CD4-positive, CD25-positive, alpha-beta regulatory T cell (primary cell): ENCODE results near the gene PALLD. TPM values are rescaled to one million over a fixed set of nuclear protein-coding genes. Genes with fewer than 3 reads are reported as not detected.
"Not testable (repeated sequence)": the region's sequence is repeated elsewhere in the genome, so short reads cannot be mapped to it uniquely, and the experiment has no call there.

Experiments
- ATAC-seq, 2 donors: fragments of 150-1000 bp; cut with Tn5 transposase; one replicate each; pipeline ENCODE4 v1.10.0; 2021; ENCODE audit warnings: low read depth in 2 of 2, moderate number of reproducible peaks in 2 of 2, moderate library complexity in 1 of 2
- DNase-seq, 3 donors: peaks; one replicate each; pipeline versions ENCODE4 v3.0.0 to v3.0.0-alpha.2; 2012 to 2022; ENCODE audit warnings: mixed read lengths in 1 of 3
- H3K27ac ChIP-seq: one replicate; pipeline ENCODE4 v1.7.0; 2013; ENCODE audit warnings: mild to moderate bottlenecking, low read length; ENCODE audit not compliant: insufficient read depth, poor library complexity, severe bottlenecking
- H3K27me3 ChIP-seq: one replicate; pipeline ENCODE4 v1.7.0; 2013; ENCODE audit warnings: low read length; ENCODE audit not compliant: control insufficient read depth, insufficient read depth
- H3K36me3 ChIP-seq: one replicate; pipeline ENCODE4 v1.7.0; 2013; ENCODE audit warnings: mild to moderate bottlenecking, low read length, moderate library complexity; ENCODE audit not compliant: control insufficient read depth, insufficient read depth
- H3K4me1 ChIP-seq: 2 replicates; pipeline ENCODE4 v1.7.0; 2013; ENCODE audit warnings: mild to moderate bottlenecking, low read length; ENCODE audit not compliant: insufficient read depth, control insufficient read depth, poor library complexity, severe bottlenecking
- H3K4me3 ChIP-seq: one replicate; pipeline ENCODE4 v1.7.0; 2013; ENCODE audit warnings: low read depth, mild to moderate bottlenecking, low read length, moderate library complexity
- H3K9me3 ChIP-seq, 2 experiments: 1 replicate in 1 of 2; 2 replicates in 1 of 2; pipeline ENCODE4 v1.7.0; 2013; ENCODE audit warnings: low read length in 2 of 2, mild to moderate bottlenecking in 1 of 2, moderate library complexity in 1 of 2; ENCODE audit not compliant: control insufficient read depth in 2 of 2
- H3K27ac Mint-ChIP-seq, 3 donors: one replicate each; pipeline ENCODE4 v1.8.0; 2020 to 2022; ENCODE audit warnings: mild to moderate bottlenecking in 3 of 3, mixed read lengths in 3 of 3, moderate library complexity in 2 of 3
- H3K27me3 Mint-ChIP-seq: one replicate; pipeline ENCODE4 v1.8.0; 2022; ENCODE audit warnings: mild to moderate bottlenecking, mixed read lengths
- H3K36me3 Mint-ChIP-seq: one replicate; pipeline ENCODE4 v1.8.0; 2020; ENCODE audit warnings: mixed read lengths
- H3K4me1 Mint-ChIP-seq, 4 donors: one replicate each; pipeline ENCODE4 v1.8.0; 2020 to 2022; ENCODE audit warnings: mixed read lengths in 4 of 4, mild to moderate bottlenecking in 1 of 4
- H3K4me3 Mint-ChIP-seq, 4 donors: one replicate each; pipeline ENCODE4 v1.8.0; 2020 to 2022; ENCODE audit warnings: mild to moderate bottlenecking in 4 of 4, mixed read lengths in 4 of 4, moderate library complexity in 3 of 4
- H3K9me3 Mint-ChIP-seq, 7 donors: one replicate each; pipeline ENCODE4 v1.8.0; 2020 to 2022; ENCODE audit warnings: mixed read lengths in 7 of 7, mild to moderate bottlenecking in 3 of 7, moderate library complexity in 2 of 7
- polyA plus RNA-seq, 4 donors: library from polyadenylated mRNA; unstranded; fragments of 300-500 nt; fragmentation: Illumina TruSeq; gene quantifications; one replicate each; pipeline ENCODE4 v1.2.3, GENCODE V29; 2021
- total RNA-seq: library from RNA; stranded (reverse); gene quantifications from one replicate; pipeline ENCODE4 v1.2.3, GENCODE V29; 2022

PALLD gene
- 1.9 TPM for total RNA-seq
- polyA plus RNA-seq = 1 to 10 TPM in 1 of 4 donors, under 1 TPM in 2, not detected in 1; 0.37 to 1.0 (median 0.48) TPM

DNA sequence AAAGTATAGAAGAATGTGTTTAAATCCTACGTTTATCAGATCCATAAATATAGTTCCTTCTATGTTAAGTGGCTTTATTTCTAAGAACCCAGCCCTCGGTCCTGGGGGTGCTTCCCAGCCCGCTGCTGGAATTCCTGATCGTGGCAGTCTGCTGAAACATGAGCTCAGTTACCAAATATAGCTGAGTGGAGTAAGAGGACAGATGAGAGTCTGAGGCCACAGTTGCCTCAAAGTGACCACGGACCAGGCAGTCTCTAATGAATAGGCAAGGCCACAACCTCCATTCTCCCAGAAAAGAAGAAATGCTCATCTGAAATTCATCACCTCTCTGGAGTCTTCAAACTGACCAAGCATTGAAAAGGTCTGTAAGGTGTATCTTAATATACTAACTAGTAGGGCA, at the start of gene PALLD:
TSS of gene PALLD (plus strand) at position 219 of the 400 bp plus-strand sequence.
- Histone ChIP-seq H3K4me1 (no peaks in the 10 kb centered on the region), H3K4me3 (no peak within 1 kb of the TSS), H3K27ac (no peak within 1 kb of the TSS), H3K27me3 (peaks cover 16% of the 10 kb centered on the region), H3K36me3 (no peaks in the 10 kb centered on the region), H3K9me3 (no peaks in the 10 kb centered on the region)
- ATAC-seq (no peak), DNase-seq (no peak)
- H3K4me3 Mint-ChIP-seq = no peak within 1 kb of the TSS
- no peak within 1 kb of the TSS for H3K27ac Mint-ChIP-seq
- no peaks in the 10 kb centered on the region for H3K36me3 Mint-ChIP-seq
- no peaks in the 10 kb centered on the region for H3K4me1 Mint-ChIP-seq
- H3K27me3 Mint-ChIP-seq = peaks cover 29% of the 10 kb centered on the region
- H3K9me3 Mint-ChIP-seq = no peaks in the 10 kb centered on the region

GRCh38 chr4:168449063-168449462, 47.8 kb upstream of the PALLD start:
- not testable (repeated sequence) for H3K27me3 ChIP-seq, H3K4me3 ChIP-seq, H3K27ac Mint-ChIP-seq, ATAC-seq, H3K9me3 Mint-ChIP-seq, H3K27me3 Mint-ChIP-seq, H3K4me1 ChIP-seq, H3K27ac ChIP-seq, DNase-seq, H3K9me3 ChIP-seq
- Mint-ChIP-seq H3K36me3 (peaks cover 46% of the 10 kb centered on the region), H3K4me1 (peaks cover 11 to 28% (median 21%) of the 10 kb centered on the region in 4 donors), H3K4me3 (peak overlapping the region in 1 of 4 donors; percentile 15)
- H3K36me3 ChIP-seq = peaks cover 42% of the 10 kb centered on the region

DNA sequence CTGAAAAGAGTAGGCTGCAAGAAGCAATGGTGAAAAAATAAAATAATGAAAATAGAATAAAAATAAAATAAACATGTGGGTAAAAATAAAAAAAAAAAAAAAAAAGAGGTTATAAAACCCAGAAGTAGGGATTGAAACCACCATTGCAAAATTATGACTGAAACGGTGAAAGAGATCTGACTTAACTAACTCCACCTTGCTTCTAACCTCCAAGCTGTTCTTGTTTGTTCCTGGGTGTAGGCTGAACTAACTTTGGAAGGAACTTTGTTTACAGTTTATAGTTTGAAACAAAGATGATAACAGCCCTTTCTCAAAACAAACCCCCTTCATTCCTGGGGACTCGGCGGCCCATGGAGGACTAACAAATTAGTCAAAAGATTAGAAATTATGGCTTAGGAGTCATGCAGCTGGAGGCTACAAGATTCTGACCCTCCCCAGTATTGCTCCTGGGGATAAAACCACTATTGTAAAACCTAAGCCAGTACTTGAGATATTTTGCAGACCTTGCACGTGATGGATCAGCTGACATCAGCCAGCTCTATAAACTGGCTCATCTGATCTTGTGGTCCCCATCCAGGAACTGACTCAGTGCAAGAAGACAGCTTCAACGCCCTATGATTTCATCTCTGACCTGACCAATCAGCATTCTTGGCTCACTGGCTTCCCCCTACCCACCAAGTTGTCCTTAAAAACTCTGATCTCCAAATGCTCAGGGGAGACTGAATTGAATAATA, 47.0 kb upstream of the PALLD start:
- H3K36me3 ChIP-seq = peaks cover 45% of the 10 kb centered on the region
- H3K4me3 Mint-ChIP-seq = no peak overlapping the region
- H3K36me3 Mint-ChIP-seq = peaks cover 54% of the 10 kb centered on the region
- no peaks in the 10 kb centered on the region for H3K9me3 ChIP-seq
- peak overlapping the region; percentile 27 to 38 (median 28) for H3K27ac Mint-ChIP-seq
- DNase-seq (peak in 2 of 3 donors; percentile 1 to 35), ATAC-seq (no peak)
- no peaks in the 10 kb centered on the region for H3K27me3 ChIP-seq
- H3K4me1 ChIP-seq = no peaks in the 10 kb centered on the region
- no peaks in the 10 kb centered on the region for H3K27me3 Mint-ChIP-seq
- H3K4me3 ChIP-seq = no peak overlapping the region
- no peak overlapping the region for H3K27ac ChIP-seq
- no peaks in the 10 kb centered on the region for H3K9me3 Mint-ChIP-seq
- H3K4me1 Mint-ChIP-seq = peaks cover 15 to 28% (median 21%) of the 10 kb centered on the region in 4 donors

DNA sequence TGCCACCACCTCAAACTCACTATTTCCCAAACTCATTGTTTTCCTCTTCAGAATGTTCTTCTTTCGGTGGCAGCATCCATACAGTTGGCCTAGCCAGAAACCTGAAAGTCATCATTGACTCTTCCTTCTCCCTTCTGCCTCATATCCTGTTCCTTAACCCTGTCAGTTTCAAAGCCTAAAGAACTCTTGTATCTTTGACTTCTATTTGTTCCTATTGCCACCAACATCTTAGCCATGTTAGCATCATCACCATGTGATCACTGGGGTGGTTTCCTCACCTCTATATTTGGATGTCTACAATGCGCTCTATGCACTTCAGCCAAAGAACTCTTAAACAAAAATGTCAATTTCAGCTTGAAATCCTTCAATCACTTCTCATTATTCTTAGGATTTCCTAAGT, 45.5 kb upstream of the PALLD start:
- Mint-ChIP-seq H3K4me3 (no peak overlapping the region), H3K9me3 (no peaks in the 10 kb centered on the region), H3K27ac (peak overlapping the region in 2 of 3 donors; percentile 6 to 16), H3K4me1 (peaks cover 15 to 28% (median 21%) of the 10 kb centered on the region in 4 donors), H3K36me3 (peaks cover 62% of the 10 kb centered on the region), H3K27me3 (no peaks in the 10 kb centered on the region)
- Histone ChIP-seq H3K27me3 (no peaks in the 10 kb centered on the region), H3K27ac (no peak overlapping the region), H3K36me3 (peaks cover 57% of the 10 kb centered on the region), H3K4me3 (no peak overlapping the region), H3K9me3 (no peaks in the 10 kb centered on the region), H3K4me1 (no peaks in the 10 kb centered on the region)
- ATAC-seq (peak in 1 of 2 donors; percentile 22), DNase-seq (no peak)

DNA sequence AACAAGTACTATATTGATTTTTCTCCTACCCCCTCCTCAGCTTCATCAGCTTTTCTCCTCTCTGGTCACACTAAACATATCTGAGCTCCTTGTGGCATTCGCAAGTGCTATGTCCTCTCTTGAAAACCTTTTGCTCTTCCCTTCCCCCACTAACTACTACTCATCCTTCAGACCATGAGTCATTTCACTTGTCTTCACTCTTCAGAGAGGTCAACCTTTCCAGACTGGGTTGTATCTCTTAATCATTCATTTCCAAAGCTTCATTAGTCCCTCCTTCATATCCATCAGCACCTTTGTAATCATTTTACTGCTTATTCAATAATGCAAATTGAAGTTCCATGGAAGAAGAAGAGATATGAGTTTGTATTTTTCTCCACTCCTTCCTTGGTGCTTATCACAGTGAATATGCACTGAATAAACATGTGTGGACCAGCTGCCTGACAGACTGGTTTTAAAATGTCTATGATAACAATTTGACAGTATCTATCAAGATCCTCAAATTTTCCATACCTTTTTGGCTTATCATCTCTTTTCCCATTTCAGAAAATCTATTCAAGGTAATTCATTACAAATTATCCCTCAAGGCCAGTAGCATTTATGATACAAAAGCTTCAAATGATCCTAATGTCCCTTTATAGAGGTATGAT, 45.0 kb upstream of the PALLD start:
- Histone ChIP-seq H3K27me3 (no peaks in the 10 kb centered on the region), H3K4me3 (no peak overlapping the region), H3K36me3 (peaks cover 57% of the 10 kb centered on the region), H3K27ac (no peak overlapping the region), H3K4me1 (no peaks in the 10 kb centered on the region), H3K9me3 (no peaks in the 10 kb centered on the region)
- no peaks in the 10 kb centered on the region for H3K27me3 Mint-ChIP-seq
- peak overlapping the region in 1 of 3 donors; percentile 6 for H3K27ac Mint-ChIP-seq
- ATAC-seq (peak in 1 of 2 donors; percentile 53), DNase-seq (peak in 1 of 3 donors; percentile 17)
- peaks cover 15 to 28% (median 21%) of the 10 kb centered on the region in 4 donors for H3K4me1 Mint-ChIP-seq
- no peak overlapping the region for H3K4me3 Mint-ChIP-seq
- peaks cover 62% of the 10 kb centered on the region for H3K36me3 Mint-ChIP-seq
- no peaks in the 10 kb centered on the region for H3K9me3 Mint-ChIP-seq

DNA sequence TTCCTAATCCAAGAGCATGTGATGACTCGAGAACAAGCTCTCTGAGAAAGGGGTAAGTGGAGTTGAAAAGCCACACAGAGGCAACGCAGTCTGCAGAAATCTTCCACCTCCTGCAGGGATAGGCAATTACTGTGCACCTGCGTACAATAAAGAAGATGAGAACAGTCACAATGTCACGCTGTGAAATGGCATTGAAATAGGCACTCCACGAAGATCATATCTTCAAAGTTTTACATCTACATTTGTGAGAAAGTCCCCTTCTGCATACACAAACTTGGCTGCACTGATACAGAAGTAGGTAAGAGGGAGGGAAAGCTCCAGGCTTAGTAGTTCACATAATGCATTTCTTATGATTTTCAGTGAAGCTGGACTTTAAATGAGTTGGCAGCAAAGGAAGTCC, 43.7 kb upstream of the PALLD start:
- Histone ChIP-seq H3K9me3 (no peaks in the 10 kb centered on the region), H3K36me3 (peaks cover 58% of the 10 kb centered on the region), H3K27me3 (no peaks in the 10 kb centered on the region), H3K4me1 (no peaks in the 10 kb centered on the region), H3K27ac (no peak overlapping the region), H3K4me3 (no peak overlapping the region)
- H3K9me3 Mint-ChIP-seq = peaks cover 0 to under 1% (median 0%) of the 10 kb centered on the region in 7 donors
- DNase-seq (no peak), ATAC-seq (no peak)
- peaks cover 15 to 28% (median 21%) of the 10 kb centered on the region in 4 donors for H3K4me1 Mint-ChIP-seq
- peaks cover 62% of the 10 kb centered on the region for H3K36me3 Mint-ChIP-seq
- H3K27me3 Mint-ChIP-seq = no peaks in the 10 kb centered on the region
- peak overlapping the region in 2 of 3 donors; percentile 25 to 45 for H3K27ac Mint-ChIP-seq
- H3K4me3 Mint-ChIP-seq = no peak overlapping the region

- not testable (repeated sequence) for H3K4me1 ChIP-seq, DNase-seq, H3K27ac ChIP-seq, H3K4me3 ChIP-seq, H3K9me3 ChIP-seq, H3K4me1 Mint-ChIP-seq, H3K4me3 Mint-ChIP-seq, H3K27me3 Mint-ChIP-seq, H3K27me3 ChIP-seq, H3K9me3 Mint-ChIP-seq, ATAC-seq
- peaks cover 43% of the 10 kb centered on the region for H3K36me3 ChIP-seq
- peaks cover 60% of the 10 kb centered on the region for H3K36me3 Mint-ChIP-seq
- H3K27ac Mint-ChIP-seq = peak overlapping the region in 1 of 3 donors; percentile 44
Measured at GRCh38 chr4:168458256-168458655, 38.6 kb upstream of the PALLD start.
